Upper lobe of left lung (tissue), 4 donors: ENCODE measurements around the gene WDR53.

Source experiments
- CTCF ChIP-seq, 6 experiments: fragments of 450-650 bp in 4 of 6; fragments of 200-600 bp in 2 of 6; sonication (generic) in 2 of 6; IDR thresholded peaks; one replicate each; pipeline ENCODE4 v1.5.1; 2016 to 2019; ENCODE audit warnings: antibody characterized with exemption in 6 of 6
- POLR2A ChIP-seq, 4 donors: fragments of 450-650 bp; IDR thresholded peaks; one replicate each; pipeline ENCODE4 v1.5.1; 2016 to 2017; ENCODE audit warnings: antibody characterized with exemption in 4 of 4, mild to moderate bottlenecking in 2 of 4

GRCh38 chr3:196563721-196564225 lies 4.6 kb downstream of the WDR53 start:
- TF ChIP-seq POLR2A (IDR thresholded peaks at IDR 0.05) (no peak), CTCF (IDR thresholded peaks at IDR 0.05) (no peak)
